Measurements from ENCODE around the gene SGPP2. TPM values are rescaled to one million over a fixed set of nuclear protein-coding genes. Genes with fewer than 3 reads are reported as not detected.

Gene SGPP2
- total RNA-seq, 2 donors from 2014 or later = 0.28 TPM; not detected in 1

GRCh38 chr2:222518570-222519381 is 94.4 kb downstream of the SGPP2 start:
- no peaks in the 10 kb centered on the region for H3K27me3 ChIP-seq (replicated peaks; ENCODE audit: insufficient read depth)
- DNase-seq (ENCODE audit: low spot score) = no peak
- no peaks in the 10 kb centered on the region for H3K4me1 ChIP-seq (ENCODE audit: control insufficient read depth in 1 of 2, low read depth in 2 of 2)
- H3K36me3 ChIP-seq = no peaks in the 10 kb centered on the region
- no peak overlapping the region for H3K4me3 ChIP-seq
- no peak for ATAC-seq (ENCODE audit: insufficient number of reproducible peaks, low FRiP score, low read depth)
- H3K9me3 ChIP-seq = no peaks in the 10 kb centered on the region
- H3K27ac ChIP-seq = no peak overlapping the region
- TF ChIP-seq CTCF (IDR thresholded peaks at IDR 0.05) = no peak

- Histone ChIP-seq H3K36me3 (no peaks in the 10 kb centered on the region), H3K27me3 (replicated peaks; ENCODE audit: insufficient read depth) (no peaks in the 10 kb centered on the region), H3K27ac (no peak overlapping the region), H3K4me3 (no peak overlapping the region), H3K4me1 (ENCODE audit: control insufficient read depth in 1 of 2, low read depth in 2 of 2) (no peaks in the 10 kb centered on the region), H3K9me3 (no peaks in the 10 kb centered on the region)
- DNase-seq (ENCODE audit: low spot score) (no peak), ATAC-seq (ENCODE audit: insufficient number of reproducible peaks, low FRiP score, low read depth) (no peak)
- TF ChIP-seq CTCF (IDR thresholded peaks at IDR 0.05) = no peak
Observed at GRCh38 chr2:222521099-222521498, 96.8 kb downstream of the SGPP2 start.

GRCh38 chr2:222522082-222522481 is 97.7 kb downstream of the SGPP2 start:
- ATAC-seq (ENCODE audit: insufficient number of reproducible peaks, low FRiP score, low read depth) (no peak), DNase-seq (ENCODE audit: low spot score) (no peak)
- Histone ChIP-seq H3K27me3 (replicated peaks; ENCODE audit: insufficient read depth) (no peaks in the 10 kb centered on the region), H3K4me1 (ENCODE audit: control insufficient read depth in 1 of 2, low read depth in 2 of 2) (no peaks in the 10 kb centered on the region), H3K27ac (no peak overlapping the region), H3K36me3 (no peaks in the 10 kb centered on the region), H3K9me3 (no peaks in the 10 kb centered on the region), H3K4me3 (no peak overlapping the region)
- TF ChIP-seq CTCF (IDR thresholded peaks at IDR 0.05) = no peak

GRCh38 chr2:222523783-222524544 is 99.6 kb downstream of the SGPP2 start:
- no peaks in the 10 kb centered on the region for H3K36me3 ChIP-seq
- ATAC-seq (ENCODE audit: insufficient number of reproducible peaks, low FRiP score, low read depth) (no peak), DNase-seq (ENCODE audit: low spot score) (no peak)
- H3K27ac ChIP-seq = no peak overlapping the region
- TF ChIP-seq CTCF (IDR thresholded peaks at IDR 0.05) = no peak
- no peaks in the 10 kb centered on the region for H3K4me1 ChIP-seq (ENCODE audit: control insufficient read depth in 1 of 2, low read depth in 2 of 2)
- no peaks in the 10 kb centered on the region for H3K27me3 ChIP-seq (replicated peaks; ENCODE audit: insufficient read depth)
- H3K4me3 ChIP-seq = no peak overlapping the region
- H3K9me3 ChIP-seq = no peaks in the 10 kb centered on the region

- no peak for ATAC-seq (ENCODE audit: insufficient number of reproducible peaks, low FRiP score, low read depth)
Observed at GRCh38 chr2:222525811-222526210, 101.5 kb downstream of the SGPP2 start.

More at GRCh38 chr2:222525811-222526210, 101.5 kb downstream of the SGPP2 start:
- no peak for TF ChIP-seq CTCF (IDR thresholded peaks at IDR 0.05)
- DNase-seq (ENCODE audit: low spot score) = no peak
- no peaks in the 10 kb centered on the region for H3K9me3 ChIP-seq
- no peak overlapping the region for H3K27ac ChIP-seq
- H3K4me1 ChIP-seq (ENCODE audit: control insufficient read depth in 1 of 2, low read depth in 2 of 2) = no peaks in the 10 kb centered on the region
- H3K4me3 ChIP-seq = no peak overlapping the region
- H3K36me3 ChIP-seq = no peaks in the 10 kb centered on the region
- H3K27me3 ChIP-seq (replicated peaks; ENCODE audit: insufficient read depth) = no peaks in the 10 kb centered on the region
